Stimulated activated CD8-positive, alpha-beta memory T cell treated with anti-CD3 and anti-CD28 coated beads, Interleukin-2, amount 100 ng/mL, for 1 hour (primary cell): ENCODE data around the gene TUBB2B.
A peak's percentile ranks its signal among the peaks of the same experiment; 100 is the strongest.

Experiments
- DNase-seq, 2 donors: peaks; one replicate each; pipeline ENCODE4 v3.0.0-alpha.2; 2020; ENCODE audit warnings: low read depth in 2 of 2

TUBB2B gene

DNA sequence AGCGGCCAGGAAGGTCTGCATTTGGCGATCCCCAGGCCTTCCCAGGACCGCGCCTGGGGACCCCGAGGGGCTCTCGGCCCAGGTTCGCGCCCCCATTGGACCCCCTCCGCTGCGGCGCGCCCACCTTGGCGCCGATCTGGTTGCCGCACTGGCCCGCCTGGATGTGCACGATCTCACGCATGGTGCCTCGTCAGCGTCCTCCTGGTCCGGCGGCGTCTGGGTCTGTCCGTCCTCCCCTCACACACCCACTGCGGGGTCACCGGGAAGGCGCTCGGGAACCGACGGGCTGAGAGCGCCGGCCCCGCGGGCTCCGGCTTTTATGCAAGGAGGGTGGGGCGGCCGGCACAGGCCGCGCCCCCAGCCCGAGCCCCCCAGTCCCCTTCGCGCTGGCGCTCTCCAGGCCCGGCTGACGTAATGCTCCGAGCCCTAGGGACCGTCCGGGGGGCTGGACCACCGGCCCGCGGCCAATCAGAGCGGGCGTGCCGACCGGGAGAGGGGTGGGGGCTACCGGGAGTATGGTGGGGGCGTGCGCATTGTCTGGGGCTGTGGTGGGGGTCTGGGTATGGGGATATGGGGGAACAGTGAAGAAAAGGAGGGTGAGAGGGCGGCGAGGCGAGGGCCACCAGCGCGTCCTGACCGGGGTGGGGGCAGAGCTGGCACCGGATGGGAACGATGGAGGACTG is at the start of gene TUBB2B:
Gene TUBB2B, minus strand, starts transcription at position 291 of the 683 bp plus-strand sequence. Its CDS starts 110 bp downstream, at position 181.
- no peak for DNase-seq

GRCh38 chr6:3277251-3277650 is 49.8 kb upstream of the TUBB2B start:
- DNase-seq = no peak

DNA sequence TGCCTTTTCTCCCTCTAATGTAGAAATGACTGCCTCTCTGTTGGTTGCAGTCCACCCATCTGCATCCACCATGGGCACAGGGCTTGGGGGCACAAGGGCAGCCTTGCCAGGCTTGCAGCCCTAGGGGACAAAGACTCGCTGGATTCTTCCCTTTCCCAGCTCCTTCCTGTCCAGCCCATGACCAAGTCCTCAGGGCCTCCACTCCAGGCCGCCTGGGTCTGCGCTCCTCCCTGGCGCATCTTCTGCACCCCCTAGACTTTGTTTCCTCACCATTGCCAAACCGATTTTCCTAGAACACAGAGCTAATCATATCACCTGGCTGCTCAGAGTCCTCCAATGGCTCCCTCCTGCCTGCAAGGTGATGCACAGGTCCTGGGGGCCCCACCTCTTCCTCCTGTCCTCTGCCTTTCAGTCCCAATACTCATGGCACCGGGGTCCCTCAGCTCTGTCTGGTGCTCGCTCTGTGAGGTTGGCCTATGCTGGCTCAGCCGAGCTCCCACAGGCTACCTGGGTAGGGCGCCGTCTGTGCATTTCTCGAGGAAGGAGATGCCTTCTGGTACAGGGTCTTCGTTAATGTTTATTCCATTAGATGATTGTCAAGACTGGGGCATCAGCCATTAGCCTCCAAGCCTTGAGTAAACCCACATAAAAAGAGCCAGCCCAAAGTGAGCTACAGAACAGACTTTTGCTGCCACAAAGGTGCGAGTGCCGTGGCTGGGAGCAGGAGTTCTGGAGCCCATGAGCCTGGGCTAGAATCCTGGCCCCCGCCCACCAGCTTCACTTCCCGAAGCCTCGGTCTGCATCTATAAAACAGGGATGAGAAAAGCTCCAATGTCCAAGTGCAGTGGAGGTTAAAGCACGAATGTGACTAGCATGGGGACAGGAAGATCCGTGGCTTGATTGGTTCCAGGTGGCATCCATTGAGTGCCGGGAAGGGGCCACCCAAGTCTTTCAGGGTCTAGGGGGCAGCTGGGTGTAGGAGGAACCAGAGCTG is 49.0 kb upstream of the TUBB2B start:
- no peak for DNase-seq

DNA sequence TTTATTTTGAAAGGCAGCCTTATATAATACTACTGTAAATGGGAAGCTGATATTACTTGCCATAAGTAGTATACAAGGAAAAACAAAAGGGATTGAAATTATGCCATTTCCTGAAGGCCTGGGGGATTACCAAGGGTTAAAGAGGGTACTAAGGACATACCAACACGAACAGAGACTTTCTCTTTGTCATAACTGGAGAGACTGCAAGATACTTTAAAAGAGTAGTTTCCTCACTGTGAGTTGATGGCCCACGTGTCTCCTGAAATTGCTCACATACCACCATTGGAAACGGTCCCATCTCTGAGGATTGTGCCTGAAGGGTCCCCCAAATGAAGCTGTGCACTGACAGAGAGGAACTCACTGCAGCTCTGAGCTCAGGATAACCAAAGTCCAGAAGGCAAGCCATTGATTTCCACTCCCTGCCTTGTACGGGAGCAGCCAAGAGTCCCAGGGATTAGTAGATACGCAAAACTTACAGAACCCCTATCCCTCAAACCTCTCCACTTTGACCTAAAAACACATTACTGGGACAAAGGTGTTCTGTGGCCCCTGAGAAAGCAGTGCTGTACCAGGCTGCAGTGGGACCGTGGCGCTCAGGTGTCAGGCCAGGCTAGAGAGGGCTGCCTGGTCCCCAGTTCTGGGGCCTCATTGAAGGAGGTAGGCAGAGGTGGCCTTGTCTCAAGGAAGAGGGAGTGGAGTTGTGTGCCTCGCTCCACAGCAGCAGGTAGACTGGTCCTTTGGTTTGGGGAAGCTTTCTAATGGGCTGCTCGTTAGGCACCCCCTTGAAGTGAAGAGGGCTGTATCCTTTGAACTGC is 46.5 kb upstream of the TUBB2B start:
- DNase-seq = no peak

GRCh38 chr6:3272911-3273547 is 45.6 kb upstream of the TUBB2B start:
- DNase-seq = no peak

- no peak for DNase-seq
Observed at GRCh38 chr6:3271756-3272155, 44.3 kb upstream of the TUBB2B start.

DNA sequence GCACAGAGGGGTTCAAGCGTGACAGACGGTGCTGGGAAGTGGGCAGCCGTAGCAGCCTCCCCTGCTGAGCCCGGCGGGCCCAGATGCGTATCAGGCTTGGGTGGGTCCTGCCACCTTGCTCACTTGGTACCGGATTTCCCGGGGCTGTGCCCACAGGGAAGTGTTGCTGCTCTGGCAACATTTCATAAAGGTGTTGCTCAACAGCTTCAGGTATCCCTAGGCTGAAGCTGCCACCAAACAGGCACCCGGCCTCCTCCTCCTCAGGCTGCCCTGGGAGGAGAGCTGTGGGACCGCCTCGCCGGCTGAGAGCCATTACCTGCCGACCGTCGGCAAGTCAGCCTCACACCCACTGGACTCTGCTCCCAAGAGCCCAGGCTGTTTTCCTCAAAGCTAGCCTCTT is 42.8 kb upstream of the TUBB2B start:
- no peak for DNase-seq

DNA sequence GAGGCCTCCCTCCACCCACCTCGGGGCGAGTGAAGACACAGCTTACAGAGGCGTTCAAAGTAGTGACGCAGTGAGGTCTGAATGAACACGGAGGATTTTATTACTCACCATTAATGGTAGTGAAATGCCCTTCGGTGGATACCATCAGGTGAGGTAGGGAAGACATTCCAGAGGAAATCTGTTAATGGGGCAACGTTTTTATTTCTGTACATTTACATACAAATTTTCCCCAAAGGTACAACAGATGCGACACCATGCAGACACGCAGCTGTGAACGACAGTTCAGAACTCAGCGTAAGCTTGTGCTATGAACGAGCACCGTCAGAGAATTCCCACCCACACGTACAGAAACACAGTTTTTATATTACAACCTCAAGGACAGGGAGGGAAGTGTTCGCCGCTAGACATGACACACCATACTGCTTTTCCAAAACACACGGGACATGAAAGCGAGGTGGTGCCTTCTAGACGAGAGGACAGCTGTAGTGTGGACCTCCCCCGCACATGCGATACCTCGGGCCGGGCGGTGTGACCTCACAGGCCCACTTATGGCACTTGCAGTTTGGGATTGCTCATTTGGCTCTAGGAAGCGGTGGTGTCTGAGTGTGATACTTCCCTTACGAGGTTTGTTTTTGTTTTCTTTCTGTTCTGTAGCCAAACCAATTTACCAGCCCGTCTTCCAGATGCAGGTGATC is 42.0 kb upstream of the TUBB2B start:
- no peak for DNase-seq

- no peak for DNase-seq
Observed at GRCh38 chr6:3268680-3269079, 41.2 kb upstream of the TUBB2B start.

GRCh38 chr6:3267162-3267561 is 39.7 kb upstream of the TUBB2B start:
- DNase-seq = no peak

- DNase-seq = no peak
Observed at GRCh38 chr6:3266170-3266569, 38.7 kb upstream of the TUBB2B start.

DNA sequence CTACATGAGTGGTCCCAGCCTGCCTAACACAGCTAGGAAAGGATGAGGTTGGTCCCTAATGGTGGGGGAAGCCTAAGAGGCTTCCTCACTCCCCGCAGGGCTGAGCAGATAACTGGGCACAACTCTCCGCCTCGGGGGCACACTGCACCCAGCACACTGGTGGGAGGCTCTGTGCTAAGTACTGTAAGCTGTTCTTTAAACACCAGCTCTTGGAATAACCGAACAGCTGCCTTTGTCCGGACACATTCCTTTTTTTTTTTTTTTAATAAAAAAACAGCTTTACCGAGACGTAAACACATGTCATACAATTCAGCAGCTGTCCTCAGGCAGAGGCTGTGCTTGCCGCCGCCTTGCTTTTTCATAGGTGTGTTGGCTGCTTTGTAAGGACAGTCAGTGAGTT is 38.2 kb upstream of the TUBB2B start:
- no peak for DNase-seq

- DNase-seq = no peak
Observed at GRCh38 chr6:3264356-3264755, 36.9 kb upstream of the TUBB2B start.

DNA sequence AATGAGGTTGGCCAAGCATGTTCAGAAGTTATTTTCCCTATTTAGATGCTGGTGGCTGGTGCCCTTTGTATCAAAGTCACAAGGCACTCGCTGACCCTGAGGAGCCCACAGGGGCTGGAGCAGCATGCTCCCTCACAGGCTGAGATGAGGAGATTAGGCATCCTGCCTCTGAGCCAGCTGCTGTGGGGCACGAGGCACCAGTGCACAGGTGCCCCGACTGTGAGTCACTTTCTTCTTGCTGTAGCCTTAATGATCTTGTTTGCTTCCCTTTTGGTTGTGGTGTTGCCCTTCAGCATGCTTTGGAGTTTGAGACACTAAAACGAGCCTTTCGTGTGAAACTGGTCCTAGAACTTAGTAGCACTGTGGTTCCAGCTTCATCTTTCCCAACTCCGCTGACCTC is 35.6 kb upstream of the TUBB2B start:
- no peak for DNase-seq

DNA sequence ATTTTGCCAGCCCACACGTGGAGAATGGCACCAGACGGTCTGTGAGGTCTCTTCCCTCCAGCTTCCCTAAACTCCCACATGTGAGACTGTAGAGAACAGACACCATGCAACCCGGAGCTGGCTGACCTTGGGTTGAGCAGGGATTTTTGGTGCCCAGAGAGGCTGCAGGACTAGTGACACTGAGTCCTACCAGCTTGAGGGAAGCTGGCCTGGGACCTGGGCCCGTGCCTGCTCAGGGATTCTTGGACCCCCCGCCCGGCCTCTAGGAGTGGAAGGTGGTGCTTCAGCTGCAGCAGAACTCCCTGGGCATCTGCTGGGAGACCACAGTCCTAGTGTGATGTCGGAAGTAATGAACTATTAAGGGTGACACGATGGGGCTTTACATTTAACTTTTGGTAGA is 34.5 kb upstream of the TUBB2B start:
- no peak for DNase-seq

DNA sequence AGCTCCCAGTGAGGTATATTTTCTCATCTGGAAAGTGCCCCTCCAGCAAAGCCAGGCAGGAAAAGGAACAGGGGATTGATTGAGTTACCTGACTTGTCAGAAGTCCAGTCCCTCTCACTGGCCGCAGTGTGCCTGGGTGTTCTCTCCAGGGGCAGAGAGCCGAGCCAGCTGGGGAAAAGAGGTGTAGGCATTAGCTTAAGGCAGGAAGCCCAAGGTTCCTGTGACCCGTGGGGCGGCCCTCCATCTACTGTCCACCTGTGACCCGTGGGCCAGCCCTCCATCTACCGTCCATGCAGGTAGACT is 34.0 kb upstream of the TUBB2B start:
- no peak for DNase-seq

- DNase-seq = no peak
Observed at GRCh38 chr6:3260772-3261517, 33.5 kb upstream of the TUBB2B start.

DNA sequence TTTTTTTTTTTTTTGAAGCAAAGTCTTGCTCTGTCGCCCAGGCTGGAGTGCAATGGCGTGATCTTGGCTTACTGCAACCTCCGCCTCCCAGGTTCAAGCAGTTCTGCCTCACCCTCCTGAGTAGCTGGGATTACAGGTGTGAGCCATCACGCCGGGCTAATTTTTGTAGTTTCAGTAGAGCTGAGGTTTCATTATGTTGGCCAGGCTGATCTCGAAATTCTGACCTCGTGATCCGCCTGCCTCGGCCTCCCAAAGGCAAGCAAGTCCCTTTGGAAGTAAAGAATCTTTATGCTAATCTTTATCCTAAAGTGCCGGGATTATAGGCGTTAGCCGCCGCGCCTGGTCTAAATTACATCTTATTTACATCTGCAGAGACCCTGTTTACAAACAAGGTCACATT is 32.8 kb upstream of the TUBB2B start:
- DNase-seq = no peak

DNA sequence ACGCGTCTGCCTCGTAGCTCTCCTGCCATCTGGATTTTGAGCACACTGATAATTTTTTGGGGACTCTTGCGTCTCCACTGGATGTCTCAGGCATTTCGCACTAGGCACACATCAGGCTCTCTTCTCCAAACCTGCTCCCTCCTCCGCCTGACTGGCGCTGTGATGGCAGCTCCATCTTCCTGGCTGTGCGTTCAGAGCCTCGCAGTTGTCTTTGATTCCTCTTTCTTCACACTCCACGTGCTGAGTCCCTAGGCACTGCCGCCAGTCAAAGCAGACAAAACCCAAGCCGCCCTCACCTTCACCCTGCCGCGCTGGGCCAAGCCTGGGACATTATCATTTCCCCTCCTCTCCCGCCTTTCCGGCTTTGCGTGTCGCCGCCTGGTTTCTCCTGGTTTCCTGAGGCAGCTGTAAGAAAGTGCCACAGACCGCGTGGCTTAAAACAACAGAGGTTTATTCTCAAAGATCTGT is 32.1 kb upstream of the TUBB2B start:
- no peak for DNase-seq

GRCh38 chr6:3258720-3259490 is 31.5 kb upstream of the TUBB2B start, which contains the start of gene PSMG4:
Gene PSMG4, plus strand, starts transcription at chr6:3258947. Its CDS starts 76 bp downstream, at chr6:3259023.
- DNase-seq = peak; percentile 89 to 90
